Measurements from ENCODE around the gene GRIN3B. TPM values are rescaled to one million over a fixed set of nuclear protein-coding genes. Genes with fewer than 3 reads are reported as not detected.

The GRIN3B gene
- total and polyA plus RNA-seq, 9 of the 15 experiments (the other 6 are each of a cell fraction or from before 2014, with no cell fraction given), result 0.06 to 0.95 (median 0.19) TPM; not detected in 6

DNA sequence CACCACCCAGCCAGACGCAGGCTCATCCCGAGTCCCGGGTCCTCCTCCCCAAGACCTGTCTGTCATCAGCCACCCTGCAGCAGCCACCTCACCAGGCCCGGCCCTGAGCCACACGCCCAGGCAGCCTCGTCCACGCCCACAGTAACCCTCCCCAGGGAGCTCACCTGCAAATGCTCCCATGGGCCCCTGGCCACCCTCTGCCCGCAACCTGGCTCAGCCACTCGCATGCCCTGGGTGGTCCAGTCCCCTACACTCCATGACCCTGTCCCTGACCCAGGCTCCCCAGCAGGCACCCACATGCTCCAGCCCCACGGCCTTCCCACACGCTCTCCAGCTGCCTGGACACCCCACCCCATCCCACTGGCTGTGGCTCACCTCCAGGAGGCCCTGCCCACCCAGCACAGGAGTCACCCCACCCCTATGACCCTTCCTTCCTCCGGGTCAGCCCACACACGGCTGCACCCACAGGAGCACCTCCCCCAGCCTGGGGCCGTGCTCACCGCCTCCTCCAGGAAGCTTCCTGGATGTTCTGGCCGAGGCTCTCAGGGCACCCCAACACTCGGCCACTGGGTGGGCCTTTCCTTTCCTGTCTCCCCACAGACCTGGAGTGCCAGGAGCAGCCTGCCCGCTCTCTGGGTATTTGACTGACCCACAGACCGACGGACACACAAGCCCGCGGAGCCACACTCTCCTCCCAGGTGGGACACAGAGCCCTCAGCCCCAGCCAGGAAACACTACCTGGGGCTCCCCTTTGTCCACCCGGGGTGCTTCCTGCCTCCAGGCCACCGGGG, 17.1 kb downstream of the GRIN3B start (continued):
- TF ChIP-seq TCF3 (CRISPR knock-in tag; IDR thresholded peaks at IDR 0.05) (0 out of 2 replicates have a peak, but pooled peaks have one; percentile 7), KAT7 (CRISPR knock-in tag; IDR thresholded peaks at IDR 0.05; ENCODE audit: borderline replicate concordance) (peak; percentile 78; the same call in 1 of the 2 replicates), EGR1 (conservative IDR thresholded peaks at IDR 0.05) (peak; percentile 82), NRF1 (conservative IDR thresholded peaks at IDR 0.05 in 1 of 2, IDR thresholded peaks at IDR 0.05 in 1 of 2) (peak; percentile 16 to 27; a peak in 1 of 4 replicates), MEIS2 (IDR thresholded peaks at IDR 0.05; ENCODE audit: partially characterized antibody) (peak; percentile 81), NCOR1 (IDR thresholded peaks at IDR 0.05) (peak; percentile 24; the same call in 1 of the 2 replicates), FOXJ2 (tag; IDR thresholded peaks at IDR 0.05) (no peak), CBFA2T3 (IDR thresholded peaks at IDR 0.05) (peak; percentile 34), NFIC (IDR thresholded peaks at IDR 0.05) (0 out of 2 replicates have a peak, but pooled peaks have one; percentile 12), NR1H2 (CRISPR knock-in tag; IDR thresholded peaks at IDR 0.05) (no peak), ZNF436 (CRISPR knock-in tag; IDR thresholded peaks at IDR 0.05) (0 out of 2 replicates have a peak, but pooled peaks have one; percentile 38), EZH2 (IDR thresholded peaks at IDR 0.05; ENCODE audit: borderline replicate concordance, low read depth, low read length) (no peak), RBM22 (IDR thresholded peaks at IDR 0.05; ENCODE audit: low read depth, low read length, poor library complexity, severe bottlenecking) (peak; percentile 80), KLF10 (CRISPR knock-in tag; IDR thresholded peaks at IDR 0.05) (no peak), ELF1 (tag; IDR thresholded peaks at IDR 0.05) (no peak), ZNF584 (CRISPR knock-in tag; IDR thresholded peaks at IDR 0.05; ENCODE audit: low read depth) (no peak)
- TF ChIP-seq, protein P1, sequence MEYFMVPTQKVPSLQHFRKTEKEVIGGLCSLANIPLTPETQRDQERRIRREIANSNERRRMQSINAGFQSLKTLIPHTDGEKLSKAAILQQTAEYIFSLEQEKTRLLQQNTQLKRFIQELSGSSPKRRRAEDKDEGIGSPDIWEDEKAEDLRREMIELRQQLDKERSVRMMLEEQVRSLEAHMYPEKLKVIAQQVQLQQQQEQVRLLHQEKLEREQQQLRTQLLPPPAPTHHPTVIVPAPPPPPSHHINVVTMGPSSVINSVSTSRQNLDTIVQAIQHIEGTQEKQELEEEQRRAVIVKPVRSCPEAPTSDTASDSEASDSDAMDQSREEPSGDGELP (CRISPR knock-in tag; IDR thresholded peaks at IDR 0.05; ENCODE audit: borderline replicate concordance), result peak; percentile 60
- TF ChIP-seq, protein P2, sequence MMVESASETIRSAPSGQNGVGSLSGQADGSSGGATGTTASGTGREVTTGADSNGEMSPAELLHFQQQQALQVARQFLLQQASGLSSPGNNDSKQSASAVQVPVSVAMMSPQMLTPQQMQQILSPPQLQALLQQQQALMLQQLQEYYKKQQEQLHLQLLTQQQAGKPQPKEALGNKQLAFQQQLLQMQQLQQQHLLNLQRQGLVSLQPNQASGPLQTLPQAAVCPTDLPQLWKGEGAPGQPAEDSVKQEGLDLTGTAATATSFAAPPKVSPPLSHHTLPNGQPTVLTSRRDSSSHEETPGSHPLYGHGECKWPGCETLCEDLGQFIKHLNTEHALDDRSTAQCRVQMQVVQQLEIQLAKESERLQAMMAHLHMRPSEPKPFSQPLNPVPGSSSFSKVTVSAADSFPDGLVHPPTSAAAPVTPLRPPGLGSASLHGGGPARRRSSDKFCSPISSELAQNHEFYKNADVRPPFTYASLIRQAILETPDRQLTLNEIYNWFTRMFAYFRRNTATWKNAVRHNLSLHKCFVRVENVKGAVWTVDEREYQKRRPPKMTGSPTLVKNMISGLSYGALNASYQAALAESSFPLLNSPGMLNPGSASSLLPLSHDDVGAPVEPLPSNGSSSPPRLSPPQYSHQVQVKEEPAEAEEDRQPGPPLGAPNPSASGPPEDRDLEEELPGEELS (CRISPR knock-in tag; IDR thresholded peaks at IDR 0.05; ENCODE audit: borderline replicate concordance), result no peak

Data from K562 (cell line).